ENCODE measurements around the gene BLNK.

DNA sequence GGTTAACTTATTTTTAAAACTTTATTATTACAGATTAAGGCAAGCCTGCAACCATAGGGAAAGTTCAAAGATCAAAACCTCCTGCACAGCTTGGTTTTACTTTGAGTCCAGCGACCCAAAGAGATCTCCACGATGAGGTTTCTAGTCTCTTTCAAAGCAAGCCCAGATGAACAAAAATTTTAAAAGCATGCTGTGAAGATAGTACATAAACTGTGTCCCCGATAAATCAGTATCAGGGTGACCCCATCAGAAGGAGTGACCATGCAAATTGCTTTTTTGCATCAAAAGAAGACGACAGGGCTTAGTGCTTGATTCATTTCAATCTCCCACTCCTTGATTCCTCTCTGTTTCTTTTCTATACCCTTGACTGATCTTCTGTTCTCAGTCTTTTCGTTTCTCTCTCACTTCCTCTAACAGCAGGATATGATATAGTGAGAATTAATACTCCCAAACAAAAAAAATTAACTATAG, 16.8 kb upstream of the BLNK start:
- TF ChIP-seq, protein P1, sequence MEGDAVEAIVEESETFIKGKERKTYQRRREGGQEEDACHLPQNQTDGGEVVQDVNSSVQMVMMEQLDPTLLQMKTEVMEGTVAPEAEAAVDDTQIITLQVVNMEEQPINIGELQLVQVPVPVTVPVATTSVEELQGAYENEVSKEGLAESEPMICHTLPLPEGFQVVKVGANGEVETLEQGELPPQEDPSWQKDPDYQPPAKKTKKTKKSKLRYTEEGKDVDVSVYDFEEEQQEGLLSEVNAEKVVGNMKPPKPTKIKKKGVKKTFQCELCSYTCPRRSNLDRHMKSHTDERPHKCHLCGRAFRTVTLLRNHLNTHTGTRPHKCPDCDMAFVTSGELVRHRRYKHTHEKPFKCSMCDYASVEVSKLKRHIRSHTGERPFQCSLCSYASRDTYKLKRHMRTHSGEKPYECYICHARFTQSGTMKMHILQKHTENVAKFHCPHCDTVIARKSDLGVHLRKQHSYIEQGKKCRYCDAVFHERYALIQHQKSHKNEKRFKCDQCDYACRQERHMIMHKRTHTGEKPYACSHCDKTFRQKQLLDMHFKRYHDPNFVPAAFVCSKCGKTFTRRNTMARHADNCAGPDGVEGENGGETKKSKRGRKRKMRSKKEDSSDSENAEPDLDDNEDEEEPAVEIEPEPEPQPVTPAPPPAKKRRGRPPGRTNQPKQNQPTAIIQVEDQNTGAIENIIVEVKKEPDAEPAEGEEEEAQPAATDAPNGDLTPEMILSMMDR (conservative IDR thresholded peaks at IDR 0.05; ENCODE audit: low read depth, low read length), result no peak
- no peak for TF ChIP-seq EZH2 (IDR thresholded peaks at IDR 0.05; ENCODE audit: borderline replicate concordance, low read depth, low read length, poor library complexity, severe bottlenecking)

Data from A673 (cell line).